Smooth muscle cell of the pulmonary artery (primary cell): Measurements from ENCODE around the gene ZNF717. TPM values are rescaled to one million over a fixed set of nuclear protein-coding genes. Genes with fewer than 3 reads are reported as not detected.

Experiments
- total RNA-seq: library from RNA; depleted of rRNA; stranded (reverse); fragments of >200 nt; gene quantifications from 2 replicates; pipeline ENCODE4 v1.2.3, GENCODE V29; 2014

ZNF717 gene
- 13.9 and 19.1 TPM in 2 replicates for total RNA-seq

DNA sequence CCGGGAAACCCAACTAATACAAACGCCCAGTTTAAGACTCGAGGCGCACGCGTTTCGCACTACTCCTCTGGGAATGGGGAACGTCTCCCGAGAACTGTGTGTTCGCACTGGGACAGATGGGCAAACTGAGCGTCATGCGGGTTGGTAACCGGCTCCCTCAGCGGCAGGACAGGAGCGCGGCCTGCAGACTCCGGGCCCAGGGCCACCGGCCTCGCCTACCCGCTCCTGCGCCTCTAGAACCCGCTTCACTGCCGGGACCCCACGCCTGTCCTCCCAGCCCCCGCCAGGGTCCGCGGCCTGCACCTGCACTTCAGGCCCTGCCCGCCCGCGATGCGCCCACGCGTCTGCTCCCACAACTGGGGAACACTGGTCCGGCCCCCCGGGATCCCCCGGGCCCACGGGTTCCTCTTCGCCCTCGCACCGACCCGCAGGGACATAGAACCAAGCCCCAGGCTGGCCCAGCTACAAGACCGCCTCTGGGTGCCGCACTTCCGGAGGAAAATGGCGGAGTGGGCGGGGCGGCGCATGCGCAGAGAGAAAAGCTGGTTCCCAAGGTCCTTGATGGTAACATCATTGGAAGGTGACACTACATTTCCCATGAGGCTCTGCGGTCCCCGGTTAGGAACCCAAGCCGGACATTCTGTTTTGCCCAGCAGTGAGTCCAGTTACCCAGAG, at the start of gene ZNF717:
Gene ZNF717, minus strand, starts transcription at position 469 of the 675 bp plus-strand sequence. CDS start 2,187 bp downstream, outside the sequence.

Other genes with a start within 250 kb of the ZNF717 start
- gene FRG2C, start 121.2 kb downstream of the ZNF717 start, total RNA-seq, result not detected in 2 replicates